K562 (cell line): ENCODE measurements around the gene KRTAP10-8. TPM values are rescaled to one million over a fixed set of nuclear protein-coding genes. Genes with fewer than 3 reads are reported as not detected.

Source experiments
- CSDE1 ChIP-seq, 2 experiments: fragments of 450-650 bp; IDR thresholded peaks; 2 replicates each; pipeline ENCODE4 v1.6.1; 2016; ENCODE audit warnings: mild to moderate bottlenecking in 1 of 2
- ETV5 ChIP-seq: sonication (generic); formaldehyde crosslinking; IDR thresholded peaks from 2 replicates; pipeline ENCODE4 v1.4.0; 2020; ENCODE audit warnings: low read depth, mild to moderate bottlenecking, missing genetic modification reagents
- FOXK2 ChIP-seq, 2 experiments: fragments of 450-650 bp; IDR thresholded peaks in 1 of 2; conservative IDR thresholded peaks in 1 of 2; 2 replicates each; pipeline ENCODE4 v1.6.1; 2016; ENCODE audit warnings: low read depth in 2 of 2, mild to moderate bottlenecking in 1 of 2
- GTF2F1 ChIP-seq: IDR thresholded peaks from 2 replicates; pipeline ENCODE4 v1.6.1; 2011; ENCODE audit warnings: low read depth, low read length, improper control_type of control experiment
- IRF1 ChIP-seq: sonication (generic); formaldehyde crosslinking; IDR thresholded peaks from 2 replicates; pipeline ENCODE4 v1.8.0; 2022; ENCODE audit warnings: missing genetic modification reagents, mild to moderate bottlenecking, borderline replicate concordance
- MIER1 ChIP-seq: fragments of 450-650 bp; IDR thresholded peaks from 2 replicates; pipeline ENCODE4 v1.6.1; 2016; ENCODE audit warnings: antibody characterized with exemption, mild to moderate bottlenecking, low read depth
- NBN ChIP-seq: fragments of 450-650 bp; IDR thresholded peaks from 2 replicates; pipeline ENCODE4 v1.6.1; 2016; ENCODE audit warnings: low read depth, mild to moderate bottlenecking
- RBM22 ChIP-seq: fragments of 200-400 bp; formaldehyde crosslinking; IDR thresholded peaks from 2 replicates; pipeline ENCODE4 v1.6.1; 2018; ENCODE audit warnings: low read length, low read depth; ENCODE audit not compliant: poor library complexity, severe bottlenecking
- RCOR1 ChIP-seq, 2 experiments: IDR thresholded peaks; 2 replicates each; pipeline ENCODE4 v1.6.1; 2012; ENCODE audit warnings: low read depth in 2 of 2, low read length in 2 of 2, borderline replicate concordance in 1 of 2, improper control_type of control experiment in 1 of 2
- THAP7 ChIP-seq: fragments of 250-450 bp; sonication (Bioruptor Pico); IDR thresholded peaks from 2 replicates; pipeline ENCODE4 v1.5.0; 2021
- VEZF1 ChIP-seq: fragments of 200-800 bp; sonication (Bioruptor generic); IDR thresholded peaks from 2 replicates; pipeline ENCODE4 v1.6.1; 2017; ENCODE audit warnings: missing genetic modification characterization, missing compliant biosample characterization
- ZNF57 ChIP-seq: fragments of 450-650 bp; formaldehyde crosslinking; IDR thresholded peaks from 2 replicates; pipeline ENCODE4 v1.4.0; 2020; ENCODE audit warnings: mild to moderate bottlenecking, moderate library complexity
- ZNF592 ChIP-seq: fragments of 450-650 bp; IDR thresholded peaks from 2 replicates; pipeline ENCODE4 v1.6.1; 2017; ENCODE audit warnings: antibody characterized with exemption, mild to moderate bottlenecking
- polyA plus RNA-seq, 8 experiments: library from polyadenylated mRNA; depleted of rRNA in 4 of 8; stranded (reverse) in 5 of 8; unstranded in 3 of 8; fragments of >200 nt; fragmentation: Nextera tagmentation in 2 of 8; fragmentation: Illumina TruSeq in 1 of 8; extraction: Ambion mirVana in 2 of 8; extraction: Trizol in 1 of 8; gene quantifications; 2 replicates each; pipeline versions ENCODE4 v1.2.1 to v1.2.3, GENCODE V29; 2011 to 2014; ENCODE audit warnings: inconsistent platforms in 1 of 8, missing spikeins in 1 of 8
- total RNA-seq, 7 experiments: library from RNA; depleted of rRNA in 6 of 7; stranded (reverse); fragments of >200 nt in 6 of 7; fragmentation: Illumina TruSeq in 2 of 7; extraction: Trizol in 2 of 7; gene quantifications; 2 replicates each; pipeline versions ENCODE4 v1.2.1 to v1.2.3, GENCODE V29; 2011 to 2021; ENCODE audit warnings: low replicate concordance in 1 of 7

KRTAP10-8 gene
- total and polyA plus RNA-seq, 9 of the 15 experiments (the other 6 are each of a cell fraction or from before 2014, with no cell fraction given): not detected

- TF ChIP-seq NBN (peak; percentile 79), RBM22 (no peak), CSDE1 (IDR thresholded peaks at IDR 0.05) (no peak), ETV5 (CRISPR knock-in tag) (0 out of 2 replicates have a peak, but pooled peaks have one; percentile 23), MIER1 (no peak), FOXK2 (conservative IDR thresholded peaks at IDR 0.05 in 1 of 2, IDR thresholded peaks at IDR 0.05 in 1 of 2; ENCODE audit: low read depth in 2 of 2) (peak; percentile 10 to 59; a peak in 2 of 4 replicates), VEZF1 (peak; percentile 69), RCOR1 (IDR thresholded peaks at IDR 0.05; ENCODE audit: borderline replicate concordance in 1 of 2, low read depth in 2 of 2, low read length in 2 of 2) (peak in 1 of 2 experiments; percentile 84; a peak in 2 of 4 replicates), ZNF592 (peak; percentile 91), THAP7 (CRISPR knock-in tag) (no peak), GTF2F1 (no peak), ZNF57 (CRISPR knock-in tag) (no peak), IRF1 (CRISPR knock-in tag) (no peak)
These were observed 18.1 kb upstream of the KRTAP10-8 start (continued) for GRCh38 chr21:44593598-44594405.
